ENCODE data around the gene OPCML.

The OPCML gene

DNA sequence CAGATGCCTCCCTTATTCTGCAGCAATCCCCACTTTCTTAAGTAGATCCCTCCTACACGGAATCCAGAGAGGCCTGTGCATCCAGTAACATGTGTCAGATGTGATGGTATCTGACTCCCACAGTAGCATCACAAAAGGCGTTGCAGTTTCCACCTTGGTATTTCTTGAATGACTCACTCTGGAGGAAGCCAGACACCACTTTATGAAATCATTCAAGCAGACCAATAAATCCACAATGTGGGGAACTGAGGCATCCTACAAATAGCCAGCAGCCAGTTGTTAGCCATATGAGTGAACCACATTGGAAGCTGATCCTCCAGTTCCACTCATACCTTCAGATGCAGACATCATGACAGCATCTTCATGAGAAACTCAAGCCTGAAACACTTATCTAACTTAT, 798.1 kb downstream of the OPCML start:
- H3K4me3 ChIP-seq (ENCODE audit: low read depth, low read length) = no peak overlapping the region
- H3K4me1 ChIP-seq (ENCODE audit: control insufficient read depth, insufficient read depth, low read length) = peaks cover 4% of the 10 kb centered on the region
- H3K36me3 ChIP-seq (ENCODE audit: control insufficient read depth, insufficient read depth, low read length) = no peaks in the 10 kb centered on the region
- H3K9ac ChIP-seq (ENCODE audit: low read depth, low read length) = no peak overlapping the region
- no peaks in the 10 kb centered on the region for H3K27me3 ChIP-seq (ENCODE audit: control insufficient read depth, insufficient read depth, low read length)
- no peaks in the 10 kb centered on the region for H3K9me3 ChIP-seq (ENCODE audit: control insufficient read depth, insufficient read depth, low read length)

DNA sequence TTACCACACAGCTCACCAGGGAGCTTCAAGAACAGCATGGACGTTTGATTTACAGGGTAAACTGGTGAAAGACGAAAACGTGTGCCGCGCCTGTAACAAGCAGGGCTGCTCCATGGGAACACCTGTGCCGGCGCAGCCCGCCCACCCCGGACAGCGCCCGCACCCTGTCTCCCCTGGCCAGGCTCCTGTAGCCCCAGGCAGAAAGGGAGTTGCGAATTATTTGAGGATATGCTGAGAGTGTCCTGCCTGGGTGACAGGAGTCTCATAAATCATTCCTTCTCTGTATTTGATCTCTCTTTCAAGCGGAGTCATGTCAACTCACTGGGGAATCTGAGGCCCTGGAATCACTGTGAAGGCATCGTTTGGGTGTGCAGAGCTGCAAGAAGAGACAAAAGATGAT, 804.3 kb downstream of the OPCML start:
- H3K4me1 ChIP-seq (ENCODE audit: control insufficient read depth, insufficient read depth, low read length) = peaks cover 4% of the 10 kb centered on the region
- H3K36me3 ChIP-seq (ENCODE audit: control insufficient read depth, insufficient read depth, low read length) = no peaks in the 10 kb centered on the region
- no peak overlapping the region for H3K9ac ChIP-seq (ENCODE audit: low read depth, low read length)
- H3K9me3 ChIP-seq (ENCODE audit: control insufficient read depth, insufficient read depth, low read length) = peaks cover 8% of the 10 kb centered on the region
- H3K27me3 ChIP-seq (ENCODE audit: control insufficient read depth, insufficient read depth, low read length) = no peaks in the 10 kb centered on the region
- no peak overlapping the region for H3K4me3 ChIP-seq (ENCODE audit: low read depth, low read length)

DNA sequence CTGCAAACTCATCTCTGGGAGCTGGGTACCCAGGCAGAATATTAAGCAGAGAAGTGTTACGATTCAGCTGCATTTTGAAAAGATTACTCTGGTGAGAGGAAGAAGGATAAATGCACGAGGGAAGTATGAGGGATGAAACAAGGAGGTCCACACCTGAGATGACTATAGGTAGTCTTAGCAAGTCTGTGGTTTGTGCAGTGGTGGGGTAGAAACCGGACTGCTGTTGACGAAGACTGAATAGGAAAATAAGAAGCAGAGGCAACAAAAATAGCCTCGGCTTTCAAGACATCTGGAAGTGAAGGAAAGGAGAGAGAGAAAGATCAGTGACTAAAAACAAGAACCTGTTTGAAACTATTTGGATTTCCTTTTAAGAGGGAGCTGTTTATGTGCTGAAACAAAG, 810.8 kb downstream of the OPCML start:
- H3K27me3 ChIP-seq (ENCODE audit: control insufficient read depth, insufficient read depth, low read length) = no peaks in the 10 kb centered on the region
- H3K4me1 ChIP-seq (ENCODE audit: control insufficient read depth, insufficient read depth, low read length) = no peaks in the 10 kb centered on the region
- H3K4me3 ChIP-seq (ENCODE audit: low read depth, low read length) = no peak overlapping the region
- no peak overlapping the region for H3K9ac ChIP-seq (ENCODE audit: low read depth, low read length)
- no peaks in the 10 kb centered on the region for H3K36me3 ChIP-seq (ENCODE audit: control insufficient read depth, insufficient read depth, low read length)
- peaks cover 8% of the 10 kb centered on the region for H3K9me3 ChIP-seq (ENCODE audit: control insufficient read depth, insufficient read depth, low read length)

DNA sequence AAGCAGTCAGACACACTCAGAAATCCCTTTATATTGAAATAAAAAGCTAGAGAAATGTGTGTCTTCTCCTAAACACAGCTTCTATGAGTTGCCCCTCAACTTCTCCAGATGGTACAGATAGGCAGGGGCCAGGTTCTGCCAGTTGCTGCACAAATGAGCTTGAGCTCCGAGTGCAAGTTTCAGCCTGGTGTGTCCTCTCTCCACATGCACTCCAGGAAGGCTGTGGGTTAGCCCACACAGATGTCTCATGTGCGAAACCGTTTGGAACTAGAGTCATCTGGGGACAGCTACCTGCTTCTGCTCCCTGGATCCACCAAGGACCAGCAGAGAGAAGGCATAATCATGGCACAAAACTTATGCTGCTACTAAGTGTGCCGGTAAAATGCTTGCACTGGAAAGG, 812.6 kb downstream of the OPCML start:
- no peaks in the 10 kb centered on the region for H3K36me3 ChIP-seq (ENCODE audit: control insufficient read depth, insufficient read depth, low read length)
- no peak overlapping the region for H3K9ac ChIP-seq (ENCODE audit: low read depth, low read length)
- no peak overlapping the region for H3K4me3 ChIP-seq (ENCODE audit: low read depth, low read length)
- no peaks in the 10 kb centered on the region for H3K4me1 ChIP-seq (ENCODE audit: control insufficient read depth, insufficient read depth, low read length)
- H3K9me3 ChIP-seq (ENCODE audit: control insufficient read depth, insufficient read depth, low read length) = no peaks in the 10 kb centered on the region
- no peaks in the 10 kb centered on the region for H3K27me3 ChIP-seq (ENCODE audit: control insufficient read depth, insufficient read depth, low read length)

- H3K36me3 ChIP-seq (ENCODE audit: control insufficient read depth, insufficient read depth, low read length) = no peaks in the 10 kb centered on the region
- H3K9me3 ChIP-seq (ENCODE audit: control insufficient read depth, insufficient read depth, low read length) = no peaks in the 10 kb centered on the region
- no peak overlapping the region for H3K4me3 ChIP-seq (ENCODE audit: low read depth, low read length)
- no peak overlapping the region for H3K9ac ChIP-seq (ENCODE audit: low read depth, low read length)
- no peaks in the 10 kb centered on the region for H3K4me1 ChIP-seq (ENCODE audit: control insufficient read depth, insufficient read depth, low read length)
- no peaks in the 10 kb centered on the region for H3K27me3 ChIP-seq (ENCODE audit: control insufficient read depth, insufficient read depth, low read length)
These were observed 813.3 kb downstream of the OPCML start for GRCh38 chr11:132718711-132719671.

- H3K4me3 ChIP-seq (ENCODE audit: low read depth, low read length) = no peak overlapping the region
- H3K9ac ChIP-seq (ENCODE audit: low read depth, low read length) = no peak overlapping the region
- H3K4me1 ChIP-seq (ENCODE audit: control insufficient read depth, insufficient read depth, low read length) = no peaks in the 10 kb centered on the region
- no peaks in the 10 kb centered on the region for H3K36me3 ChIP-seq (ENCODE audit: control insufficient read depth, insufficient read depth, low read length)
- H3K27me3 ChIP-seq (ENCODE audit: control insufficient read depth, insufficient read depth, low read length) = no peaks in the 10 kb centered on the region
- H3K9me3 ChIP-seq (ENCODE audit: control insufficient read depth, insufficient read depth, low read length) = no peaks in the 10 kb centered on the region
These were observed 814.5 kb downstream of the OPCML start for GRCh38 chr11:132717824-132718223.

GRCh38 chr11:132716037-132716436, 816.3 kb downstream of the OPCML start:
- Histone ChIP-seq H3K36me3 (ENCODE audit: control insufficient read depth, insufficient read depth, low read length) (no peaks in the 10 kb centered on the region), H3K4me1 (ENCODE audit: control insufficient read depth, insufficient read depth, low read length) (peaks cover 2% of the 10 kb centered on the region), H3K27me3 (ENCODE audit: control insufficient read depth, insufficient read depth, low read length) (no peaks in the 10 kb centered on the region), H3K9ac (ENCODE audit: low read depth, low read length) (no peak overlapping the region), H3K4me3 (ENCODE audit: low read depth, low read length) (no peak overlapping the region), H3K9me3 (ENCODE audit: control insufficient read depth, insufficient read depth, low read length) (no peaks in the 10 kb centered on the region)

DNA sequence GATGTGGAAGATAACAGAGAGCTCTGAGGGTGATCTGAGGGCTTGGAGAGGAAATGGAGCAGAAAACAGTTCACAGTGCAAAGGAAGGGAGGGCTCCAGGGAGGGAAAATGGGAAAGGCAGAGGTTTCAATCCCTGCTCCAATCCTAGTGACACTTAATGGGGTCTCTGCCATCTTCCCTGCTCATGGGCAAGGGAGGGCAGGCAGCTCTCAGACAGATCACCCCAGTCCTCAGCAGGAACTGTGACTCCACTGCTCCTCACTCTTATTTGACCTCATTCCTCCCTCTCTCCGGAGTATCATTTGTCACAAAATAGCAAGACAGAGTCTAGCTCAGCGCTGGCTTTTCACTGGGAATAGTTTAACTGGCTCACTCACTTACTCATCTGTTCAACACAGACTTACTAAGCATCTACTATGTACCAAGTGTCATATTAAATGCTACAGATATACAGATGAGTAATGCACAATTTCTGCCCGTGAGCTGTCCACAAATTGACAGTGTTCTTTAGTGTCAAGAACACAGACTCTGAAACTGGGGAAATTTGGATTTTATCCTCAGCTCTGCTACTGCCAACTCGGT, 817.4 kb downstream of the OPCML start:
- H3K27me3 ChIP-seq (ENCODE audit: control insufficient read depth, insufficient read depth, low read length) = no peaks in the 10 kb centered on the region
- no peaks in the 10 kb centered on the region for H3K9me3 ChIP-seq (ENCODE audit: control insufficient read depth, insufficient read depth, low read length)

GRCh38 chr11:132712466-132712865, 819.8 kb downstream of the OPCML start:
- Histone ChIP-seq H3K36me3 (ENCODE audit: control insufficient read depth, insufficient read depth, low read length) (no peaks in the 10 kb centered on the region), H3K9me3 (ENCODE audit: control insufficient read depth, insufficient read depth, low read length) (no peaks in the 10 kb centered on the region), H3K4me3 (ENCODE audit: low read depth, low read length) (no peak overlapping the region), H3K4me1 (ENCODE audit: control insufficient read depth, insufficient read depth, low read length) (peaks cover 2% of the 10 kb centered on the region), H3K27me3 (ENCODE audit: control insufficient read depth, insufficient read depth, low read length) (no peaks in the 10 kb centered on the region), H3K9ac (ENCODE audit: low read depth, low read length) (no peak overlapping the region)

More for the DNA sequence above, 817.4 kb downstream of the OPCML start:
- Histone ChIP-seq H3K4me3 (ENCODE audit: low read depth, low read length) (no peak overlapping the region), H3K36me3 (ENCODE audit: control insufficient read depth, insufficient read depth, low read length) (no peaks in the 10 kb centered on the region), H3K4me1 (ENCODE audit: control insufficient read depth, insufficient read depth, low read length) (peaks cover 2% of the 10 kb centered on the region), H3K9ac (ENCODE audit: low read depth, low read length) (no peak overlapping the region)

DNA sequence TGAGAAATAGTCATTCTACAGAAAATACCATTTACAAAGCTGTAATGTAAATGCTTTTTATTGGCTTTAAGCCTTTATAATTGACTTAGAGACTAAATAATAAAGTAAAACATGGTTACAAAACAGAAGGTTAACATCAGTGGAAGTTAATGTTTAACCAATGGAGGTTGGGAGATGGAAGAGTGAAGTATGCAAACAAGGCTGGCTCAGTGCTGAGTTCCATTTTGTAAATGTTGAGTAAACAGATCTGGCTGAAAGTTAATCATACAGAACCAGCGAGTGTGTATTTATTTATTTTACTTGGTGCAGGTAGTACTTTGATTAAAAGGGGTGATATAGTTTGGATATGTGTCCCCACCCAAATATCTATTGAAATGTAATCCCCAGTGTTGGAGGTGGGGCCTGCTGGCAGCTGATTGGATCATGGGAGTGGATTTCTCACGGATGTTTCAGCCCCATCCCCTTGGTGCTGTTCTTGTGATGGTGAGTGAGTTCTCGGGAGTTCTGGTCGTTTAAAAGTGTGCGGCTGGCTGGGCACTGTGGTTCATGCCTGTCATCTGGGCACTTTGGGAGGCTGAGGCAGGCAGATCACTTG, 827.4 kb downstream of the OPCML start:
- Histone ChIP-seq H3K9me3 (ENCODE audit: control insufficient read depth, insufficient read depth, low read length) (no peaks in the 10 kb centered on the region), H3K27me3 (ENCODE audit: control insufficient read depth, insufficient read depth, low read length) (no peaks in the 10 kb centered on the region), H3K9ac (ENCODE audit: low read depth, low read length) (no peak overlapping the region)

GRCh38 chr11:132692891-132693290, 839.4 kb downstream of the OPCML start:
- H3K27me3 ChIP-seq (ENCODE audit: control insufficient read depth, insufficient read depth, low read length) = no peaks in the 10 kb centered on the region

More for the DNA sequence above, 827.4 kb downstream of the OPCML start:
- no peak overlapping the region for H3K4me3 ChIP-seq (ENCODE audit: low read depth, low read length)
- H3K4me1 ChIP-seq (ENCODE audit: control insufficient read depth, insufficient read depth, low read length) = no peaks in the 10 kb centered on the region
- no peaks in the 10 kb centered on the region for H3K36me3 ChIP-seq (ENCODE audit: control insufficient read depth, insufficient read depth, low read length)

More at GRCh38 chr11:132692891-132693290, 839.4 kb downstream of the OPCML start:
- no peak overlapping the region for H3K4me3 ChIP-seq (ENCODE audit: low read depth, low read length)
- no peaks in the 10 kb centered on the region for H3K36me3 ChIP-seq (ENCODE audit: control insufficient read depth, insufficient read depth, low read length)
- no peaks in the 10 kb centered on the region for H3K9me3 ChIP-seq (ENCODE audit: control insufficient read depth, insufficient read depth, low read length)
- no peaks in the 10 kb centered on the region for H3K4me1 ChIP-seq (ENCODE audit: control insufficient read depth, insufficient read depth, low read length)
- no peak overlapping the region for H3K9ac ChIP-seq (ENCODE audit: low read depth, low read length)
